ENCODE results near the gene RIC8A.
"Not testable (repeated sequence)": the region's sequence is repeated elsewhere in the genome, so short reads cannot be mapped to it uniquely, and the experiment has no call there.

Gene RIC8A

DNA sequence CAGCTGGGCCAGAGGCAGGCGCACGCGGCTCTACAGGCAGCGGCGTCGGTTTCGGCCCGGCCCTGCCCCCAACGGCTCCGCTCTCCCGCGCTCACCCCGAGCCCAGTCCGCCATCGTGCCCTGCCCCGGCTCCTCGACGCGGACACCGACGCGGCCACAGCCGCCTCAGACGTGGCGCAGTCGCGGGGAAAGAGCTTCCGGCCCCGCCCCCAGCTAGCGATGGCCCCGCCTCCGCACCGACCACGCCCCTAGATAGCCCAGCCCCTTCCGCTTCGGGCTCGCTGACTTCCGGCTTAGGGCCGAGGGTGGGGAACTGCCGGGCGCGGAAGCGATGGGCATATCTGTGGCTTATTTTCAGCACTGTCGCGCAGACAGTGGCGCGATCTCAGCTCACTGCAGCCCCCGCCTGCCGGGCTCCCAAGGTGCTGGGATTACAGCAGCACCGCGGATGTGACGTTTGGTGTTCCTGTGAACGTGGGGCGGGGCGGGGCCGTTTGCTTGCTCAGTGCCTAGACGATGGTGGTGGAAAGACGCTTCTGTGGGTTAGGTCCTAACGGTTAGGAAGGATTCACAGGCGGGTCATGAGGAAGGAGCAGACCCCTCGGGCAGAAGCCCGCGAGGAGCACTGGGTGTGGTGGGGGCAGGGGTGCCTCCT, at the start of gene RIC8A, which contains the start of gene BET1L:
Gene RIC8A (plus strand): TSS at position 501 of the 655 bp plus-strand sequence. CDS start 1,147 bp downstream, outside the sequence.
Gene BET1L (minus strand): TSS at position 192 of the 655 bp plus-strand sequence. CDS start 78 bp downstream, at position 114.
- DNase-seq = peak; percentile 67 to 99 (median 94)

DNA sequence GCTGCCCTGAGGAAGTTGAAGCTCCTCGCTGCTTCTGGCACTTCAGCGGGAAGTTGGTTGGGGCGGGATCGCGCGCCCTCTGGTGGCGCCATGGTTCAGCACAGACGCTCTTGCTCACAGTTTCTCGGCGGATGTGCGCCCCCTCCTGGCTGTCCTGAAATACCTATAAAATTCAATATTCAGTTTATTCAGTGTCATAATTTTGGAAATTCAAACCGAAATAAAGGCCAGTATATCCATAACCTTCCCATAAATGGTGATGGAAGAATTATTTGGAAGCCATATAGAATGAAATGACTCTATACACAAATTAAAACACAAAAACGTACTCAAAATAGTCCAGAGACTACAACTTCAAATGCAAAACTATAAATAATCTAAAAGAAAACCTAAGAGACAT, 27.3 kb upstream of the RIC8A start:
- DNase-seq = not testable (repeated sequence)

DNA sequence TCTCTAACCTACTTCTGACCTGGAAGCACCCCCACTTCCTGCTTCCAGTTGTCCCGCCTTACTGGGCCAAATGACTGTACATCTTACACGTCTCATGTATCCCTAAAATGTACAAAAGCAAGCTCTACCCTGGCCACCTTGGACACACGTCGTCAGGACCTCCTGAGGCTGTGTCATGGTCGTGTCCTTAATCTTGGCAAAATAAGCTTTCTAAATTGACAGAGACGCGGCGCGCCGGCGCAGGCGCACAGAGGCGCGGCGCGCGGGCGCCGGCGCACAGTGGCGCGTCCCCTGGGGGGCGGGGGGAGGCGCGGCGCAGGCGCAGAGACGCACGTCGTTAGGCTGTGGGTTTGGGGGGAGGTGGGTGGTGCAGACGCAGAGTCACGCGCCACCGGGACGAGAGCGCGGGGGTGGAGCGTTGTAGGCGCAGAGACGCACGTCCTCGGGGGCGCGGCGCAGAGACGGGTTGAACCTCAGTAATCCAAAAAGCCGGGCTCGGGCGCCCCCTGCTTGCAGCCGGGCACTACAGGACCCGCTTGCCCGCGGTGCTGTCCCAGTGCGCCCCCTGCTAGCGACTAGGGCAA, 18.2 kb upstream of the RIC8A start:
- DNase-seq = not testable (repeated sequence)

- not testable (repeated sequence) for DNase-seq
Measured at GRCh38 chr11:189843-190311, 17.6 kb upstream of the RIC8A start.

DNA sequence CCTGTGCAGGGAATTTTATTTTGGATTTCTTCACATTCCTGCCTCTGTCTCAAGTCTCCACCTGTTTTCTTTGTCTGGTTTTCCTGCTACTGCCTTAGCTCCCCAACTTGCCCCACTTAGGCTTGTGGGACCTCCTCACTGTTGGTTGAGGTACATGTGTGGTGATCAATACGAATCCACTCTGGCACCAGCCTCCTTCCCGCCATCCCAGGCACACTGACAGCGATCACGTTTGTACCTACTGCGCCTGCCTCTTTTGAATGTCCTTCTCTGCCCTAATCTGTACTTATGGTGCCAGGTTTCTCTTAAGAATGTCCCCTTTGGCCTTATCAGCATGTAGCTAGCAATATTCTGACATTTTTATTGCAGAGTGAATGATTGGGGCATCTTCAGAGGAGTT, 17.0 kb upstream of the RIC8A start:
- DNase-seq = not testable (repeated sequence)

DNA sequence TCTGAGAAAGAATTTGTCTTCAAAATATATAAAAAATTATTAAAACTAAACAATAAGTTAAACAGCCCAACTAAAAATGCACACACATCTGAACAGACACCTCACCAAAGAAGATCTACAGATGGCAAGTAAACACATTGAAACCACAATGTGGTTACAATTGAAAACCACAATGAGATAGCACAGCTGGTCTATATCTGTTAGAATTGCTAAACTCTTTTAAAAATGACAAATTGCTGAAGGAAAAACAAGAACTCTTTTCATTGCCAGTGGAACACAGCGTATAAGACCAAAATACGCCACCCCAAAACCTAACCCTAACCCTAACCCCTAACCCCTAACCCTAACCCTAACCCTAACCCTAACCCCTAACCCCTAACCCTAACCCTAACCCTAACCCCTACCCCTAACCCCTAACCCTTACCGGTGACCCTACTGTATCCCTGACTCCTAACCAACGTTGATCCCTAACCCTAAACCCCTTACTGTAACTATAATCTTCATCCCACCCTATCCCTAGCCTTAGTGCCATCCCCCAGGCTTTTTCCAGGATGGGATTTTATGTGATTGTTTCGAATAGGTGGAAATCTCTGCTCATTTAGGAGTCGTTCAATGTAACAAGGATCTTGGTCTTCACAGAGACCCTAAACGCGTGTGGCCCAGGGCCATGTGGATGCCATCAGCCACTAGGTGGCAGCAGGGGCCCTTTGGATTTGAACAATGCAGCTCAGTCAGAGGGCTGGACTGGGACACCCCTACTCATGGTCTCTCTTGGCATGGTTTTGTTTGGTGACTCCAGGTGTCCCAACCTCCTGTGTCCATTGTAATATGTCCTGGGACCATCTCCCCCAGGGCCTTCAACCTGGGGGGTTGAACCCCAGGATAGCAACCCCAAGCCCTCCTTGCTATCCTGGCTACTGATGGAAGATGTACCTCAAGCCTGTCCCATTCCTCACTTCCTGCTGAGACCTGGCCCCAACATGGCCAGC, 15.7 kb upstream of the RIC8A start:
- not testable (repeated sequence) for DNase-seq

DNA sequence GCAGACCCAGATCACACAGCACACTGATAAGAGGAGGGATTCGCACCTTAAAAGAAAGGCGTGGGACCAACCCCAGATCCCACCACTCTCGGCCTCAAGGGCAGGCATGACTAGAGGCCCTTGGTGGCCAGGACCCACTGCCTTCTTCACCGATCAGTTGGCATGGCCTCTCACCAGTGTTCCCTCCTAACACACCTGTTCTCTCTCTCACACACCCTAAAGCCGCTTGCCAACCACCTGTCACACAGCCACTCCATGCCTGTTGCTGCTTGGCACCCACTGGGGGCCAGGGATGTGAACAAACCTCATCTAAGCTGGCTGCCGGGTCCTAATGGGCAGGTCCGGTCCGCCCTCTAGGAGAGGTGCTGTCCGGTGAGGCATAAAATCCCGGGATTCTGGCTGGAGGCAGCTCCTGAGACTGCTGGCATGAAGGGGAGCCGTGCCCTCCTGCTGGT, 14.8 kb upstream of the RIC8A start, which contains the start of gene SCGB1C1:
Gene SCGB1C1 (plus strand): TSS at position 405 of the 455 bp plus-strand sequence. CDS start 22 bp downstream, at position 427.
- not testable (repeated sequence) for DNase-seq

GRCh38 chr11:193481-193880, 14.0 kb upstream of the RIC8A start:
- DNase-seq = not testable (repeated sequence)

GRCh38 chr11:196786-197731, 10.4 kb upstream of the RIC8A start:
- DNase-seq = no peak

DNA sequence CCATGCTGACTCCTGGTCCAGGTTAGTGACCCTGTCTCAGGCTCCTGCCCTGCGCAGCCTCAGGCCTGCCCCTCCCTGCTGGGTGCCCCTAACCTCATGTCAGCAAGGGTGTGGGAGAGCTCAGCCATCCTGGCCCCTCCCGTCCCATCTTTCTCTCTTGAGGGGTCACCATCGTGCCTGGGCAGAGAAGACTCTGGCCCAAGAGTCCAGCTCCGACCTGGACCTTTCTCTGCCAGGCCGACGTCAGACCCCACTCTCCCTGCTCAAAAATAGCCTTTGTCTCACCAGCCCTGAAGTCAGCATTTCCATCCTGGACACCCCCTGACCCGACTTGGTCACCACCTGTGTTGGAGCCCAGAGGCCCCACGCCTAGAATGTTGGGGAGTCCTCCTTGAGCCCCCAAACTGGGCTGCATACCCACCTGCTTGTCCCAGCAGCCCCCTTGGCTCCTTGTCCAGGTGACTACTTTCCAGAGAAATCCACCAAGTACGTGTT, 9.7 kb upstream of the RIC8A start:
- no peak for DNase-seq

- no peak for DNase-seq
Measured at GRCh38 chr11:198236-198806, 9.2 kb upstream of the RIC8A start.

- no peak for DNase-seq
Measured at GRCh38 chr11:199004-199581, 8.4 kb upstream of the RIC8A start.

DNA sequence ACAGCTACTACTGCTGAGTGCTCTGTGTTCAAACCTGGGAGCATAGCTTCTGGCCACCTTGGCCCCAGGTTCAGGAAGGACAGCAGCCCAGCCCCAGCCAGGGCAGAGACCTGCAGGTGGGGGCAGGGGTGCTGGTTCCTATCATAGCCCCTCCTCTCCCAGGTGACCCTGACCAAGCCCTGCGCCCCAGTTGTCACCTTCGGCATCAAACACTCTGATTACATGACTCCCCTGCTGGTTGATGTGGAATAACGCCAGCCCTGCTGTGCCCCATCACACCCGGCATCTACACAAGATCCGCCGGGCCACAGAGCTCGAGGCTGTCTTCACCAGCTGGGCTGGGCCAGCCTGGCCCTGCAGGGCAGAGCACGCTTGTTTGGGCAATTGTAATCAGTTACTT, 7.7 kb upstream of the RIC8A start:
- DNase-seq = no peak

GRCh38 chr11:200224-201003, 7.1 kb upstream of the RIC8A start:
- DNase-seq = no peak

GRCh38 chr11:201966-202365, 5.5 kb upstream of the RIC8A start:
- DNase-seq = no peak

GRCh38 chr11:202490-202889, 5.0 kb upstream of the RIC8A start:
- DNase-seq = no peak

DNA sequence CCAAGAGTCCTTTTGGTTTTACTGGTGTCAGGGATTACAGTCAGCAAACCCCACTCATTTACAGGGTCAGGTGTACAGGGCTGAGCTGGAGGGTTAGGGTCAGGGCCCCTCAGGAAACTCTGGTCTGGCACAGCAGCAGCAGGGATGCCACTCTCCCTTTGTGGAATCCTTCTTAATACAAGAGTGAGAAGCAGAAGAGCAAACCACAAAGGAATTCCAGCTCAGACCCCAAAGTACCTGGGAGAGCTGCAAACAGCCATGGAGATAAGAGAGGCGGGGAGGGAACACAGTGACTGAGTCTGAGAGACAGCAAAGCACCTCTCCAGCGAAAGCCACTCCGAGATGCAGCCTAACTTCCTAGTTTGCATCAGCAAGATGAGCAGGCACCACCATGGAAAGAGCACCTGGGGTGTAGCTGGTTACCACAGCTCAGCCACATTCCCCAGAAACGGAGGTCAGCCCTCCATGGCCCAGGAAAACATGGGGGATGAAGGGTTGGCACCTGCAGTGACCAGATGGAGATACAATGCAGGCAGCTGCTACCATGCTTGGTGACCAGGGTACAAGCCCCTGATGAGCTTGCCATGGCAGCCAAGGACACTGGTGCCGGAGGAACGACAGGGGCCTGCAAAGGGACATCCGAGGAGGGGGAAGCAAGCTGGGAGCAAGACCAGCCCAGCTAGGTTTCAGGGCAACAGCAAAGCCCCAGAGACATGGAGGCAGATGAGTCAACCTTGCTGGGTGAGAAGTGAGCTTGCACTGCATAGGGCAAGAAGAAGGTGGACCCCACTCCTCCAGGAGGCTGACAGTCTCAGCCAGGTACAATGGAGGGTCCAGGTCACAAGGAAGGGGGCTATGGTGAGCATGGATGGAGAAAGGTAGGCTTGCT, 4.2 kb upstream of the RIC8A start:
- no peak for DNase-seq

Data from amygdala (tissue), 56 donors.